ENCODE measurements around the gene CGREF1.
A peak's percentile ranks its signal among the peaks of the same experiment; 100 is the strongest.
"Not testable (repeated sequence)": the region's sequence is repeated elsewhere in the genome, so short reads cannot be mapped to it uniquely, and the experiment has no call there.

CGREF1 gene

DNA sequence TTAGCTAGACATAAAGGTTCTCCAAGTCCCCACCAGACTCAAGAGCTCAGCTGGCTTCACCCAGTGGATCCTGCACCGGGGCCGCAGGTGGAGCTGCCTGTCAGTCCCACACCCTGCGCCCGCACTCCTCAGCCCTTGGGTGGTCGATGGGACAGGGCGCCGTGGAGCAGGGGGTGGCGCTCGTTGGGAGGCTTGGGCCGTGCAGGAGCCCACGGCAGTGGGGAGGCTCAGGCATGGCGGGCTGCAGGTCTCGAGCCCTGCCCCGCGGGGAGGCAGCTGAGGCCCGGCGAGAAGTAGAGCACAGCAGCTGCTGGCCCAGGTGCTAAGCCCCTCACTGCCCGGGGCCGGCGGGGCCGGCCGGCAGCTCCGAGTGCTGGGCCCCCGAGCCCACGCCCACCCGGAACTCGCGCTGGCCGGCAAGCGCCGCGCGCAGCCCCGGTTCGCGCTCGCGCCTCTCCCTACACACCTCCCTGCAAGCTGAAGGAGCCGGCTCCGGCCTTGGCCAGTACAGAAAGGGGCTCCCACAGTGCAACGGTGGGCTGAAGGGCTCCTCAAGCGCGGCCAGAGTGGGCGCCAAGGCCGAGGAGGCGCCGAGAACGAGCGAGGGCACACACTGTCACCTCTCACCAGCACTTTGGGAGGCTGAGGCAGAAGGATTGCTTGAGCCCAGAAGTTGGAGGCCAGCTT is 7.4 kb downstream of the CGREF1 start:
- not testable (repeated sequence) for DNase-seq (ENCODE audit: low spot score)

DNA sequence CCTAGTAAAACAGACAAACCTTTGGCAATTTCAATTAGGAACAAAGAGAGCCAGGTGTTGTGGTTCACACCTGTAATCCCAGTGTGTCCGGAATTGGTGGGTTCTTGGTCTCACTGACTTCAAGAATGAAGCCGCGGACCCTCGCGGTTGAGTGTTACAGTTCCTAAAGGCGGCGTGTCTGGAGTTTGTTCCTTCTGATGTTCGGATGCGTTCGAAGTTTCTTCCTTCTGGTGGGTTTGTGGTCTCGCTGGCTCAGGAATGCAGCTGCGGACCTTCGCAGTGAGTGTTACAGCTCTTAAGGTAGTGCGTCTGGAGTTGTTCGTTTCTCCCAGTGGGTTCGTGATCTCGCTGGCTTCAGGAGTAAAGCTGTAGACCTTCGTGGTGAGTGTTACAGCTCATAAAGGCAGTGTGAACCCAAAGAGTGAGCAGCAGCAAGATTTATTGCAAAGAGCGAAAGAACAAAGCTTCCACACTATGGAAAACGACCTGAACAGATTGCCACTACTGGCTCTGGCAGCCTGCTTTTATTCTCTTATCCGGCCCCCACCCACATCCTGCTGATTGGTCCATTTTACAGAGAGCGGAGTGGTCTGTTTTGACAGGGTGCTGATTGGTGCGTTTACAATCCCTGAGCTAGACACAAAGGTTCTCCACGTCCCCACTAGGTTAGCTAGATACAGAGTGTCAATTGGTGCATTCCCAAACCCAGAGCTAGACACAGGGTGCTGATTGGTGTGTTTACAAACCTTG is 8.2 kb downstream of the CGREF1 start:
- not testable (repeated sequence) for DNase-seq (ENCODE audit: low spot score)

DNA sequence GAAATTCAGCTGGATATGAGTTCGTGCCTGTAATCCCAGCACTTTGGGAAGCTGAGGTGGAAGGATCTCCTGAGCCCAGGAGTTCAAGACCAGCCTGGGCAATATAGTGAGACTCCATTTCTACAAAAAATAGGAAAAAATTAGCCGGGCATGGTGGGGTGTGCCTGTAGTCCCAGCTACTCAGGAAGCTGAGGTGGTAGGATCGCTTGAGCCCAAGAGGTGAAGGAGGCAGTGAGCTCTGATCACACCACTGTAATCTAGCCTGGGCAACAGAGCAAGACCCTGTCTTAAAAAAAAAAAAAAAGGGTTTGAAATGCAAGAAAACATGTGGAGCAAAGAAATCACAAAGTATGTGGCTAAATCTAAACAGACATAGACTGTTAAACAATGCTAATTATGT is 9.8 kb downstream of the CGREF1 start:
- no peak for DNase-seq (ENCODE audit: low spot score)

DNA sequence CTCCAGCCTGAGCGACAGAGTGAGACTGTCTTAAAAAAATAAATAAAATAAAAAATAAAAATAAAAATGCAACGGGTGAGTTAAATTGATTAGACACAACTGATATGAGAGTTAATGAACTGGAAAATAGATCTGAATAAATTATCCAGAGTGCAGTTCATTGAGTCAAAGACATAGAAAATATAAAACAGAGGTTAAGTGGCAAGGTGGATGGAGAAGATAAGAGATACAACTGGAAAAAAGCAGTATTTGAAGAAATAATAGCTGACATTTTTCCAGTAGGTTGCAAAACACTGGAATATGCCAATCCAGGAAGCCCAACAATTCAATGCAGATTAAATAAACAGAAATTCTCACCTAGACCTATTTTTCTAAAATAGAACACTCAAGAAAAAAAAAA is 10.7 kb downstream of the CGREF1 start:
- no peak for DNase-seq (ENCODE audit: low spot score)

DNA sequence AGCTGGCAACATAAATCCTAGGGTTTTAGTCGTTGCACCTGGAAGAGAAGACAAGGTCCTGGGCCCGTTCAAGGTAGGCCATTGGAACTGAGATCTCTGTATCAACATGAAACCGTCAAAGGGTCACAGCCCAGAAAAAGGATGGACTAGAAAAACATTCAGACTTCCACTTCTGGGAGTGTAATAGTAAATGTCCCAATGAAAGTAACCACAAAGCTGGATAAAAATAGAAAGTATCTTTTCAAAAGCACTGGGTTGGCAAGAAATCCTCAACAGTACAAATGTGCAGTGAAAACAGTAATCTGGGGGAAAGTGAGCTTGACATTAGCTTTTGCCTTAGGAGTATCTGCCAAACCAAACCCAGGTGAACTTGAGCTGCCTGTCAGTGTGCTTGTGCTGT is 12.9 kb downstream of the CGREF1 start:
- no peak for DNase-seq (ENCODE audit: low spot score)

DNA sequence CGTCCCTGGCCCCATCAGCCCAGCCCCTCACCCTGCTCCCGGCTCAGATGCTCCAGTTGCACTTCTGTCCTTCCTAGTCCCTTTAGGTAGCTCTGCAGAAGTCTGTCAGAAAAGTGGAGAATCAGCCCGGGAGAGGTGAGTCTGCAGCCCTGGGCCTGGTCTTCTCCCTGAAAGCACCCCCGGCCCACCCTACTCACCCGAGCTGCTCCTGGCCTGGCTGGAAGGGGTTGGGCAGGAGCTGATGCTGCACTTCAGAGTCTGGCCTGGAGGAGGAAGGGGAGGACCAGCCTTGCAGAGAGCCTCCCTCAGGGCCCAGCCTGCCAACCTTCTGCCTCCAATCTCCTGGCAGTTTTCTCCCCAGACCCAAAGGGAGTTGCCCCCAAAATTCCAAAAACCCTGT is 16.6 kb downstream of the CGREF1 start:
- no peak for DNase-seq (ENCODE audit: low spot score)

DNA sequence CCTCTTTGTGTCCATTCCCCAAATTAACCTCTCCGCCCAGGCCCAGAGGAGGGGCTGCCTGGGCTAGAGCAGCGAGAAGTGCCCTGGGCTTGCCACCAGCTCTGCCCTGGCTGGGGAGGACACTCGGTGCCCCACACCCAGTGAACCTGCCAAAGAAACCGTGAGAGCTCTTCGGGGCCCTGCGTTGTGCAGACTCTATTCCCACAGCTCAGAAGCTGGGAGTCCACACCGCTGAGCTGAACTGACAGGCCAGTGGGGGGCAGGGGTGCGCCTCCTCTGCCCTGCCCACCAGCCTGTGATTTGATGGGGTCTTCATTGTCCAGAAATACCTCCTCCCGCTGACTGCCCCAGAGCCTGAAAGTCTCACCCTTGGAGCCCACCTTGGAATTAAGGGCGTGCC is 18.9 kb downstream of the CGREF1 start:
- DNase-seq (ENCODE audit: low spot score) = no peak

DNA sequence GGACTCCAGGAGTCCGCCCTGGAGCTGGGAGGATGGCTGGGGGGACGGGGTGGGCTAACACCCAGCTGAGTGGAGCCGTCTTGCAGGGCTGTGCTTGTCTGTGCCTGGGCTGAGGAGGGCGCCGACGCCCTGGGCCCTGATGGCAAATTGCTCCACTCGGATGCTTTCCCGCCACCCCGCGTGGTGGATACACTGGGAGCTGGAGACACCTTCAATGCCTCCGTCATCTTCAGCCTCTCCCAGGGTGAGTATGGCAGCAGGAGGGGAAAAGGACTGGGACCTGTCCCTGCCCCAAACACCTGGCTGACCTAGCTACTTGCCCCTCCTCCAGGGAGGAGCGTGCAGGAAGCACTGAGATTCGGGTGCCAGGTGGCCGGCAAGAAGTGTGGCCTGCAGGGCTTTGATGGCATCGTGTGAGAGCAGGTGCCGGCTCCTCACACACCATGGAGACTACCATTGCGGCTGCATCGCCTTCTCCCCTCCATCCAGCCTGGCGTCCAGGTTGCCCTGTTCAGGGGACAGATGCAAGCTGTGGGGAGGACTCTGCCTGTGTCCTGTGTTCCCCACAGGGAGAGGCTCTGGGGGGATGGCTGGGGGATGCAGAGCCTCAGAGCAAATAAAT is 19.5 kb downstream of the CGREF1 start:
- no peak for DNase-seq (ENCODE audit: low spot score)

DNA sequence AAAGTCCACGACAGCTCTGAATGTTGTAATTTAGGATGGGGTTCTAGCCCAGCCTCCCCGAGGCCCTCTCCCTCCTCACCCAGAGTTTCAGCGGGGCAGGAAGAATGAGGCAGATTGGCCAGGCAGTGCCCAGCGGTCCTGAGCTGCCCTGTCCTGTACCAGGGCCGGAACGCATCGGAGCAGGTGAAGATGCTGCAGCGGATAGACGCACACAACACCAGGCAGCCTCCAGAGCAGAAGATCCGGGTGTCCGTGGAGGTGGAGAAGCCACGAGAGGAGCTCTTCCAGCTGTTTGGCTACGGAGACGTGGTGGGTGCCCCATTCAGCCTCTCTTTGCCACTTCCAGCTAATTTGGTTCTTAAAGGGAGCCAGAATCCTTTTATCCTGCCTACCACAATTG is 21.6 kb downstream of the CGREF1 start:
- DNase-seq (ENCODE audit: low spot score) = no peak

DNA sequence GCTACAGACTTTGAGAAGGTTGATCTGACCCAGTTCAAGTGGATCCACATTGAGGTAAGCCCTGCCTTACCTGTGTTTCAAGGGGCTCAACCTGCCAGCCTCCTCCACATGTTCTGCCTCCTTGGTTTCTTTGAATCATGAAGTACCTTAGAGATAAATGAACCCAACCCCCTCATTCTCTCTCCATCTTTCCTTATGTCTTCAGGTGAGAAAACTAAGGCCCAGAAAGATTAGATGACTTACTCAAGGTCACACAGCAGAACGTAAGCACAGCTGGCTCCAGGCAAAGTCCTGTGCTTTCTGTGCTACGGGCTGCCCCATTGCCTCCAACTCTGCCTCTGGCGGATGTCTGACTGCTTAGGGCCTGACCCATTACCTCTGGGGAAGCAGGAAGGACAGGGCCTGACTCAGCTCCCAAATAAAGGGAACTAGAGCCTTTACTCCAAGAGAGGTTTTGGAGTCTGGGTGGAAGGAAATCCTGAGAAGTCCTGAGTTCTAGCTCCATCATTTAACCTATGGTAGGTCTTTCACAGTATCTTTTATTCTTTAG is 22.1 kb downstream of the CGREF1 start:
- DNase-seq (ENCODE audit: low spot score) = no peak

DNA sequence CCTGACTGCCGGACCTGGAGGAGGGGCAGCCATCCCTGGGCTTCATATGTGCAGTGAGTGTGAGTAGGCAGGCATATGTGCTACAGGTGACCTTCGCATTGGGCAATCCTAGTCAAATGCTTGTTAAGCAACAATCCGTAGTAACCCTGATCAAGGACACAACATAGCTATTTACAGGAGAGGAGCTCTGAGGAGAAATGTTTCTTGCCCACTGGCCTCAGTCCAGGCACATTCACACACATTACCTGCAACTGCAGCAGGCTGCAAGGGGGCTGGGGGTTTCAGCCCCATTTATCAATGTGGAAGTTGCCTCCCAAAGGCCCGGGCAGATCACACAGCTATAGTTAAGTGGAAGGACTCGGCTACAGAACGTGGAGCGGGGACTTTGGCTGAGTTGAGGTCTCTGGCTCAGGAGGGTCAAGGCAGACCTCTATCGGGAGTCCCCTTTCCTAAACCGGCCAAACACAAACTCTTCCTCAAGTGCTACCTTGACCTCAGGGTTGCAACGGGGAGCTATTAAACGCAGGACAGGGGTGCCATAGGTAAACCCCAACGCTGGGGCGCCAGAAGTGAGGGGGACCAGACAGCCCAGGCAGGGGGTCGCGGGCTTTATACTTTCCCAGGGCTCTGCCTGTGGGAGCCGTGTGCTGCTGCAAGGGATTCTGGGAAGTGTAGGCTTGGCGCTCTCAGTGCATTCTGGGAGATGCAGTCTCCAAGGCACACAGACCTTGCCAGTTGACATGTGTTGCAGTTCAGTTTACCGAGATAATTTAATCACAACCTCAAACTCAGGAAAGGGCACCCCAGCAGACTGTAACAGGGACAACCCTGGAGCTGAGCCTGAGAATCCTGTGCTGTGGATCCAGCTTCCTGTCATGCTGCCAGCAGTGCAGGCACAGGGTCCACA is 22.9 kb downstream of the CGREF1 start:
- peak; percentile 79 for DNase-seq (ENCODE audit: low spot score)

DNA sequence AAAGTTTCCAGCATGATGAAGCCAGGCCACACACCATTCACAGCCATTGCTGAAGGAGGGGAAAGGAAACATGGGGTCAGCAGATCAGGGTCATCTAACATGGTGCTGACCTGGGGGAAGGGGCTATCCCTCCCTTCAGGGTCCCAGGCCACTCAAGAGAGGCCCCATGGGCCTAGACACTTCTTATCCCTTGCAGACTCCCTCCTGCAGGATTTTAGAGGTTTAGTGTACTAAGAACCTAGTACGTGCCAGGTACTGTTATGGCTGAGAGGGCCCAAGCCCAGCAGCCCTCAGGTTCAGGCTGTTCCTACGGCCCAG is 23.5 kb downstream of the CGREF1 start:
- no peak for DNase-seq (ENCODE audit: low spot score)

DNA sequence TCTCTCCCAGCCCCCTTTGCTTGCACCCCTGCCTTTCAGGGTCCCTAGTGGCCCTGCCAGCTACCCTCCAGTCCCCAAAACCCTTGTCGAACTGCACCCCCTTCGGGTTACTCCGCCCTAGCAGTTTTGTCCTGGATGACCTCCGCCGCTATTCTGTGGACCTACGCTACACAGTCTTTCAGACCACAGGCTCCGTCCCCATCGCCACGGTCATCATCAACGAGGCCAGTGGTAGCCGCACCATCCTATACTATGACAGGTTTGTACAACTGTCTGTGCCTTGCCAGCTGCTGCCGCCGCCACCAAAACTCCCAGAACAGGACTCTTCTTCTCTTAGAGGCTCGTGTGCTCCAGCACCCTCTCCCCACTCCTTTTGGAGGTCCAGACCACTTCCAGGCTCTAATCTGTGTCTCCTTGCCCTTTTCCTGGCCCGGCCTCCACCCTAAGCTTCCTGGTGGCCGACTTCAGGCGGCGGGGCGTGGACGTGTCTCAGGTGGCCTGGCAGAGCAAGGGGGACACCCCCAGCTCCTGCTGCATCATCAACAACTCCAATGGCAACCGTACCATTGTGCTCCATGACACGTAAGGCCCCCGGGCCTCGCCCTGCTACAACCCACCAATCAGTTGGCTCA is 24.5 kb downstream of the CGREF1 start:
- DNase-seq (ENCODE audit: low spot score) = no peak

DNA sequence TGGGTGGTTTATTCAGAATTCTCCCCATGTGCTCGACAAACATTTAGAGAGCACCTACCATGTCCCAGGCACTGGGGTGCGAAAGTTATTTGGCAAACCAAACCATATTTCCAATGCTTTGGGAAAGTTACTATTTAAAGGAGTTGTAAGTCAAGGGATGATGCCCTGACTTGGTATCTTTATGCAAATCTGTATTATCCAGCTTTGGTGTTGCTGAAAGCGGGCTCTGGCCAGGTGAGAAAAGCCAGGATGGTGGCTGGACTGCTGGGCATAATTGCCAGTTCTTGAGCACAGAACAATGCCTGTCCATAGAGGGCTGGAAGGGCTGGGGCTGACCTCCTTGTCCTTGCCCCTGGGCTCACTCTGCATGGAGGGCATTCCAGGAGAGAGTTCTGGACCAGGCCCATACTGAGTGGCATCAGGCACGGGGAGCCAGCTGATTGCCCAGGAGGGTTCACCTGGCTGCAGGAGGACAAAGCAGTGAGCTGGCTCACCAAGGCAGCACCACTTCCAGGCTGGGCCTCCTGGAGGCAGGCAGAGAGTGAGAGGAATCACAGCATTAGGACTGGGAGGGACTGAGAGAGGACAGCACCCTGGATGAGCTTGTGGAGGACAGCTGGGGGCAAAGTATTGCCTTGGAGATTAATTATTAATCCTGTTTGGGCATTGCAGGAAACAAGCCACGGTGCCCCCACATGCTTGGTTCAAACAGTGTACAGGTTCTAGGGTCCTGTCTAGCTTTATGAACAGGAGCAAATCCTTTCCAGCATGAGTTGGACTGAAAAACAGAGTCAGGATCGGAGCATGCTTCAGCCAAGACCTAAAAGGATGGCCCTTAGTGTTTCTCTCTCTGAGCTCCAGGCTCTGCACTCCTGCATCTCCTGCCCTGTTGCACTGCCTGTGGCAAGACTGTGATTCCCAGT is 25.2 kb downstream of the CGREF1 start:
- no peak for DNase-seq (ENCODE audit: low spot score)

DNA sequence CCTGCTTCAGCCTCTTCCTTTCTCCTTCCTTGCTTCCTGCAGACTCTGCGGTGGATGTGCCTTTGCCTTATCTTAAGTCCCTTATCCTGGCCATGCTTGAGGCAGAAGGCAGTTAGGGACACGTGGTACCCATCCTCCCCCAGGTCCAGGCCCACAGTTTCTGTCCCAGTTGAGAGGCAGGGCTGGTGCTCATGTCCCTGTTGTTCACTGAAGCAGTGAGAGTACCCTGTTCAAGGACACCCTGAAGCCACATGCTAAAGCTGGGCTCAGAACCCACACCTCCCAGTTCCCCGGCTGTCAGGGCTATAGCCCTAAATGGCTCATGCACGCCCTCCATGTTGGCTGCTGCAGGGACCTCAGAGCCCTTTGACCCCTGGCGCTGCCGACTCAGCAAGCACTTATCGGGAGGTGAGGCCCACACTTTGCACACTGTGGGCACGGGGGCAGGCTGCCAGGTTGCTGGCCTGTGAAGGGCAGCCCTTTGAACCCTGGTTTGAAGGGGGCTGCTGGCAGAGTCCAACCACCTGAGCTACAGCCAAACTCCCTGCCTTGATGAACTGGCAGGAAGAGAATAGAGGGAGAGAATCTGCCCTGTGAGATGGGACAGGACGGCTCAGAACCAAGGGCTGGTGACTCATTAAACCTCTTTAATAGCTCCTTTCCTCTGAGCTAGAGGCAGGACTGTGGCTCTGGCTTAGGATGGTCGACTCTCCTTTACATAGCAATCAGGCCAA is 26.1 kb downstream of the CGREF1 start:
- no peak for DNase-seq (ENCODE audit: low spot score)

DNA sequence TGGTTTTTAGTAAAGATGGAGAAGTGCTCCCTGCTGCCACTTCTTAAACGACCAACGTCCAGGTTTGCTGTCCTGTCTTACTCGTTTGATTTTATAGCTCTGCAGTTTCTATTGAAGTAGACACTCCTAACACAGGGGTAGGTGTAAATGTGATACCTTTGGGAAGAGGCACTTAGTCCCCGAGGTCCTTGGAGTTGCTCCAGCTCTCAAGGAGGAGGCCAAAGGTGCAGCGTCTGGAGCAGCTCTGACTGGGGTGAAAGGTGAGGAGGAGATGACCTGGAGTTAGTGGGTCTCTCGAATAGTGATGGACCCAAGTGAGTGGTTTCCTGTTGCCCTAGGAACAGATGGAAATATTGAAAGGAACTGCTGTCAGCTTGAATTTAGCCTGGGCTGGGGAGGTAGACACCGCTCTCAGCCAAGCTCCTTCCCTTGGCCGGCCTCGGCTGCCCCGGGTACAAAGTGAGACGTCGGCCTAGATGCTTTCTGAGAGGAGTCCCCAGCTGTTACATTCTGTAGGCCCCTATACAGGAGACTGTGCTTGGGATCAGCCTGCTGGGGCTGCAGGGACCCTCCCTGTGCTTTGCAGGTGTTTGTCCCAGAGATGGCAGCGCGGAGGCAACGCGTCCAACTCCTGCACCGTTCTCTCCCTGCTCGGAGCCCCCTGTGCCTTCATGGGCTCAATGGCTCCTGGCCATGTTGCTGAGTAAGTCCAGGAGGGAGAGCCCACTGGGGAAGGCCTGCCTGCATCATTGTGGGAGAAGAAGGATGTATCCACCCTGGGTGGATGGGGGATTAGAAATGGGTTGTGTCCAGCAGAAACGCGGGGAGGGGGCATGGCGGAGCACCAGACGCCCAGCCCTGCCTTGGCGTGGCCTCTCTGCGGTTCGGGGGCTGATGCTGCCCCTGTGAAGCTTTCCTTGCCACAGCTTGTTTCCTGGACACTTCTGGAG is 26.9 kb downstream of the CGREF1 start:
- no peak for DNase-seq (ENCODE audit: low spot score)

DNA sequence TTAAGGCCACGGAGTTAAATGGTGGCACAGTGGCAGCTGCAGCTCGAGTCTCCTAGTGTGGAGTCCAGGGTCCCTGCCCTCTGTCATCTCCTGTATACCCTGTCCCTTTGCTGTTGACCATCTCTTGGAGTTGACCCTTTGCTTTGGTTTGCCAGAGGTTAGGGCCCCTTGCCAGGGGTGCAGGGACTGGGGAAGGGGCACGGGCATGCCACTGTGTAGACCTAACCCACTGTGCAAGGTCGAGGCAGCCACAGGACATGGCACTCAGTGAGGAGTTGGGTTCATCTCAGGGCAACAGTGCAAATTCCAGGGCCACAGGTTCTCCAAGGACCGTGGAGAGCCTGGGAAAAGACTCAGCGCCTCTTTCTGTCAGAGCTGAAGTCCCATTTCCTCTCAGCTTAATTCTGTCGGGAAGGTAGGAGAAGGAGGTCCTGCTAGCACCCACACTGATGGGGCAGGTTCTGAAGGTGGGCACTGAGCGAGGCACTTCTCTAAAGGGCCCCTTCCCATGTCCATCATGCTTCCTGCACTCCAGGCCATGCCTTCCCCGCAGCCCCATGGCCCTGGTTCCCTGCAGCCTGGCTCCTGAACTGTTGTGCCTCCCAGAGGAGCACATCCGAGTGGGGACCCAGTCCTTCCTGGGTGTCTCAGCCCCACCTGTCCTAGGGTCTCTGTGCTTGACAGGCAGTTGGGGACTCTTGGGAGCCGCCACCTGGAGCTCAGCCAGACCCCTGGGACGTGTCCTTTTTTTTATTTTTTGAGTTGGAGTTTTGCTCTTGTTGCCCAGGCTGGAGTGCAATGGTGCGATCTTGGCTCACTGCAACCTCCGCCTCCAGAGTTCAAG is 29.6 kb downstream of the CGREF1 start:
- no peak for DNase-seq (ENCODE audit: low spot score)

DNA sequence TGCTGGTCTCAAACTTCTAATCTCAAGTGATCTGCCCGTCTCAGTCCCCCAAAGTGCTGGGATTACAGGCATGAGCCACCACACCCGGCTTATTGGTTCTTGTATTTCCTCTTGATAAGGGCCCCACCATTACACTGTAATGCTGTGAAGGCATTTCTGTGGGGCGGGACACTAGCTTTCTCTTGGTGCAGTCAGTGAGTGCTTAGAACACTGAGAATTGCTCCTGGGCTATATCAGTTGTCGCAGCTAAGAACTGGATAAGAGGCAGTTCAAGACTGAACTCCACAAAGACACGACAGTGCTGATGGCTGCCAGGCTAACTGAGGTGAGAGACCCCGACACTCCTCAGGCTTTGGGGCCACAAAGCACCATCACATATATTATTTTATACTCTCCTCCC is 30.3 kb downstream of the CGREF1 start:
- DNase-seq (ENCODE audit: low spot score) = no peak
